Dedifferentiated amniotic fluid mesenchymal stem cell (primary cell): ENCODE measurements around the gene ZNF692.
A peak's percentile ranks its signal among the peaks of the same experiment; 100 is the strongest.
"Not testable (repeated sequence)": the region's sequence is repeated elsewhere in the genome, so short reads cannot be mapped to it uniquely, and the experiment has no call there.

Experiments used
- DNase-seq: peaks from one replicate; pipeline ENCODE4 v3.0.0-alpha.2; 2016; ENCODE audit errors: extremely low spot score

Gene ZNF692

GRCh38 chr1:248858891-248859889, at the start of gene ZNF692:
TSS of gene ZNF692 (minus strand) at chr1:248859085. CDS start at chr1:248858309, 776 bp downstream.
- peak; percentile 97 for DNase-seq

- no peak for DNase-seq
Measured at GRCh38 chr1:248906753-248907661, 48.1 kb upstream of the ZNF692 start.

- peak; percentile 78 for DNase-seq
Measured at GRCh38 chr1:248906009-248906752, 47.3 kb upstream of the ZNF692 start, which contains the start of gene PGBD2. TSS of gene PGBD2 (plus strand) at chr1:248906235. CDS start at chr1:248913863, 7,628 bp downstream.

GRCh38 chr1:248905662-248906008, 46.8 kb upstream of the ZNF692 start:
- no peak for DNase-seq

- no peak for DNase-seq
Measured at GRCh38 chr1:248904437-248905216, 45.7 kb upstream of the ZNF692 start.

GRCh38 chr1:248901578-248901977, 42.7 kb upstream of the ZNF692 start:
- no peak for DNase-seq

- no peak for DNase-seq
Measured at GRCh38 chr1:248900637-248901036, 41.8 kb upstream of the ZNF692 start.

GRCh38 chr1:248897412-248898337, 38.8 kb upstream of the ZNF692 start:
- DNase-seq, result no peak

GRCh38 chr1:248894837-248895236, 36.0 kb upstream of the ZNF692 start:
- no peak for DNase-seq

- no peak for DNase-seq
Measured at GRCh38 chr1:248892590-248892989, 33.7 kb upstream of the ZNF692 start.

- no peak for DNase-seq
Measured at GRCh38 chr1:248891758-248892157, 32.9 kb upstream of the ZNF692 start.

GRCh38 chr1:248890549-248891498, 31.9 kb upstream of the ZNF692 start:
- no peak for DNase-seq

GRCh38 chr1:248889914-248890243, 31.0 kb upstream of the ZNF692 start:
- DNase-seq, result not testable (repeated sequence)

- no peak for DNase-seq
Measured at GRCh38 chr1:248886237-248886895, 27.5 kb upstream of the ZNF692 start.

- no peak for DNase-seq
Measured at GRCh38 chr1:248885646-248886045, 26.8 kb upstream of the ZNF692 start.

- no peak for DNase-seq
Measured at GRCh38 chr1:248884632-248885295, 25.9 kb upstream of the ZNF692 start.

GRCh38 chr1:248882427-248882826, 23.5 kb upstream of the ZNF692 start:
- not testable (repeated sequence) for DNase-seq
